Left ventricle myocardium inferior (tissue), 1 donor: ENCODE measurements around the gene EEFSEC. TPM values are rescaled to one million over a fixed set of nuclear protein-coding genes. Genes with fewer than 3 reads are reported as not detected.

Source experiments
- DNase-seq: peaks from one replicate; pipeline ENCODE4 v3.0.0-alpha.2; 2020
- H3K27ac ChIP-seq: fragments of 200-600 bp; replicated peaks from 2 replicates; pipeline ENCODE4 v1.8.0; 2021
- H3K27me3 ChIP-seq: fragments of 200-600 bp; 2 replicates; pipeline ENCODE4 v1.8.0; 2021; ENCODE audit warnings: low read depth
- H3K36me3 ChIP-seq: fragments of 200-600 bp; 2 replicates; pipeline ENCODE4 v1.8.0; 2021
- H3K4me1 ChIP-seq: fragments of 200-600 bp; 2 replicates; pipeline ENCODE4 v1.8.0; 2021
- H3K4me3 ChIP-seq: fragments of 200-600 bp; 2 replicates; pipeline ENCODE4 v1.8.0; 2021; ENCODE audit warnings: mild to moderate bottlenecking, moderate library complexity
- H3K9me3 ChIP-seq: fragments of 200-600 bp; replicated peaks from 2 replicates; pipeline ENCODE4 v1.8.0; 2021
- intact Hi-C: fragments of 100-400 bp; cut with micrococcal nuclease; formaldehyde crosslinking; loops from one replicate; pipeline ENCODE4 v1.11.0; 2022
- total RNA-seq: library from RNA; stranded (reverse); fragmentation: NEBNext Ultra II Directional; extraction: Animal tissue kit (Norgen Biotek cat#: 25700); gene quantifications from one replicate; pipeline ENCODE4 v1.2.1, GENCODE V29; 2021
- TF ChIP-seq, protein P1 (sequence below): fragments of 200-600 bp; IDR thresholded peaks from 2 replicates; pipeline ENCODE4 v1.8.0; 2021; ENCODE audit warnings: antibody characterized with exemption, mild to moderate bottlenecking, borderline replicate concordance
- donor health status: DM: no; HTN: yes; CAD: no; lungs with severe emphysema.

The EEFSEC gene
- total RNA-seq, 1 donor from 2014 or later, result 23.7 TPM

DNA sequence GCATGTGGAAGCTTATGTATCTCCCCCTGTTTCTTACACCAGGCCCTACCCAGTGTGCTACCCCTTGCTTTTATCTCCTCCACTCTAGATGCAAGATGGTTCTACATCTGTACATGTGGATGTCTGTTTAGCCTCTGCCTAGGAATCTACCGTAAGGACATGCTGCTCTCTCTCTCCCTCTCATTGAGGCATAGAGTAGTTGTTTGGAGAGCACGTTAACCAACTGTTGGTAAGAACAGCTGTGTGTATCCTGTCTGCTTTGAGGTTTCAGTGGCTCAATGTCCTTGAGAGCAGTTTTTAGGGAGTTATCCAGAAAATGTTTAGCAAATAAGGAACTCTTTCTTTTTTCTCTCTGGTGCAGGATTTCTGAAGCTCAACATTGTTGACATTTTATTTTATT, 160.7 kb downstream of the EEFSEC start:
- H3K36me3 ChIP-seq, result no peaks in the 10 kb centered on the region
- H3K4me1 ChIP-seq, result peaks cover 49% of the 10 kb centered on the region
- no peak for DNase-seq
- TF ChIP-seq, protein P1, sequence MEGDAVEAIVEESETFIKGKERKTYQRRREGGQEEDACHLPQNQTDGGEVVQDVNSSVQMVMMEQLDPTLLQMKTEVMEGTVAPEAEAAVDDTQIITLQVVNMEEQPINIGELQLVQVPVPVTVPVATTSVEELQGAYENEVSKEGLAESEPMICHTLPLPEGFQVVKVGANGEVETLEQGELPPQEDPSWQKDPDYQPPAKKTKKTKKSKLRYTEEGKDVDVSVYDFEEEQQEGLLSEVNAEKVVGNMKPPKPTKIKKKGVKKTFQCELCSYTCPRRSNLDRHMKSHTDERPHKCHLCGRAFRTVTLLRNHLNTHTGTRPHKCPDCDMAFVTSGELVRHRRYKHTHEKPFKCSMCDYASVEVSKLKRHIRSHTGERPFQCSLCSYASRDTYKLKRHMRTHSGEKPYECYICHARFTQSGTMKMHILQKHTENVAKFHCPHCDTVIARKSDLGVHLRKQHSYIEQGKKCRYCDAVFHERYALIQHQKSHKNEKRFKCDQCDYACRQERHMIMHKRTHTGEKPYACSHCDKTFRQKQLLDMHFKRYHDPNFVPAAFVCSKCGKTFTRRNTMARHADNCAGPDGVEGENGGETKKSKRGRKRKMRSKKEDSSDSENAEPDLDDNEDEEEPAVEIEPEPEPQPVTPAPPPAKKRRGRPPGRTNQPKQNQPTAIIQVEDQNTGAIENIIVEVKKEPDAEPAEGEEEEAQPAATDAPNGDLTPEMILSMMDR, result no peak
- intact Hi-C loops, result loop anchor here (10.0 kb wide), 1 partner anchor 139 kb away; no protein-coding TSS in a partner anchor
- H3K4me3 ChIP-seq, result no peak overlapping the region
- no peaks in the 10 kb centered on the region for H3K9me3 ChIP-seq
- H3K27ac ChIP-seq, result no peak overlapping the region
- no peaks in the 10 kb centered on the region for H3K27me3 ChIP-seq

DNA sequence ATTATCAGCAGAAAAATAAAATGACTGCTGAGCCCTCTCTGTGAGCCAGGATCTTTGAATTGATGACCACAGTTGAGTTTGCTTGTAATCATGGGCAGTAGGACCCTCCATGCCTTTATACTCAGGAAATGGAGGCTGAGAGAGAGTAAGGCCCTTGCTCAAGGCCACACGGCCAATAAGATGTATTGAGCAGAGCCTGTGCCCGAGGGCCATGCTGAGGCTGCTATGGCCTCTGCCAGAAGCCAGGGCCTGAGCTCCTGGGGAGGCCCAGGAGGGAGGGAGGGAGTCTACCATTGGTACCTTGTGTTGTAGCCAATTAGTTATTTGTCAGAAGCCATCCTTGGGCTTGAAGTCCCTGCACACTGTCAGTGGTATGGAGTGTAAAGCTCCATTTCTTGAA, 162.0 kb downstream of the EEFSEC start:
- Histone ChIP-seq H3K9me3 (no peaks in the 10 kb centered on the region), H3K4me3 (no peak overlapping the region), H3K4me1 (peaks cover 36% of the 10 kb centered on the region), H3K36me3 (peaks cover 8% of the 10 kb centered on the region), H3K27me3 (no peaks in the 10 kb centered on the region), H3K27ac (no peak overlapping the region)
- DNase-seq, result no peak
- intact Hi-C loops, result loop anchor here (10.0 kb wide), 1 partner anchor 141 kb away; no protein-coding TSS in a partner anchor
- TF ChIP-seq, protein P1, result no peak

DNA sequence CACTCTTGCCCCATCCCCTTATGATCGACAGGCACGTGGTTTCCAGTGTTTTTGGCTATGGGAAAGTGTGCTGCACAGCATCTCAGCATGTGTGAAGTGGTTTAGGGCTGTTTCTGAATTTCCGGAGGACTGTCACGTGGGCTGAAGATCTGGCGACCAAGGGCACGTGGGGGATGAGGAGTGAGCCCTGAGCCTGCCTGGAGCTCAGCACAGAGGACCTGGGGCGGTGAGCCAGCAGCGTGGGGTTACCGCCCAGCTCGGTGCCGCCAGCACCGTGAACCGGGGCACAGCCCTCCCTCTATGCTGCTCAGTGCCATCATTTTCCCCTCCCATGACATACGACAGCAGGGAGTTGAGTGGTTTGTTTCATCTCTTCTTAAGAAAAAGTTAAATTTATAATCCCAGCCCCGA, 163.2 kb downstream of the EEFSEC start:
- Histone ChIP-seq H3K4me3 (no peak overlapping the region), H3K4me1 (peaks cover 25% of the 10 kb centered on the region), H3K36me3 (peaks cover 8% of the 10 kb centered on the region), H3K27me3 (no peaks in the 10 kb centered on the region), H3K9me3 (no peaks in the 10 kb centered on the region), H3K27ac (no peak overlapping the region)
- intact Hi-C loops, result loop anchor here (10.0 kb wide), 1 partner anchor 142 kb away; no protein-coding TSS in a partner anchor
- TF ChIP-seq, protein P1, result no peak
- DNase-seq, result no peak

DNA sequence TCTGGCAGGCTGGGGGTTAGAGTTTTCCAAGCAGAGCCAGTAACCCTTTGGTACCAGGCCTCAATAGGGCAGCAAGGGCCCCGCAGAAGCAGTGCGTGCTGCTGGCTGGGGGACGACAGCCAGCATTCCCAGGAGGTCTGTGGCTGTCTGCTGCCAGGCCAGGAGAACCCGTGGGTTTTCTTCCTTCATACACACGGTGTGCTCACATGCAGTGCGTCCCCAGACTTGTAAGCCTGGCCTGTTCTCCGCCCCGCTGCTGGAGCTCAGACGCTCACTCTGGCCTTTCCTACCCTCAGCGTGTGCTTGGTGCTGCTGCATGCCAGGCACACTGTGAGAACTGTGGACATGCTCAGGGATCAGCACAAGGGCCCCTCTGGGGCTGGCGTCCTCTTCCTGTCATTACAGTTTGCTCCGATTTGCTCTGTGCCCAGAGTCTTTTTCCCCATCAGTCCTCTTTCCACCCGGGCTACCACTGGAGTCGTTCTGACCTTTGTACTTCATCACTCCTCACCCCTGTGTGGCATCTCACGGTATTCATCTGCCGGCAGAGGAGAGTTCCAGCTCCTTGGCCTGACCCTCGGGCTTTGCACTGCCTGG, 163.9 kb downstream of the EEFSEC start:
- H3K27ac ChIP-seq, result no peak overlapping the region
- no peaks in the 10 kb centered on the region for H3K27me3 ChIP-seq
- peaks cover 18% of the 10 kb centered on the region for H3K4me1 ChIP-seq
- no peaks in the 10 kb centered on the region for H3K9me3 ChIP-seq
- TF ChIP-seq, protein P1, result no peak
- H3K4me3 ChIP-seq, result no peak overlapping the region
- no peak for DNase-seq
- intact Hi-C loops, result loop anchor here (10.0 kb wide), 1 partner anchor 142 kb away; no protein-coding TSS in a partner anchor
- H3K36me3 ChIP-seq, result peaks cover 8% of the 10 kb centered on the region

DNA sequence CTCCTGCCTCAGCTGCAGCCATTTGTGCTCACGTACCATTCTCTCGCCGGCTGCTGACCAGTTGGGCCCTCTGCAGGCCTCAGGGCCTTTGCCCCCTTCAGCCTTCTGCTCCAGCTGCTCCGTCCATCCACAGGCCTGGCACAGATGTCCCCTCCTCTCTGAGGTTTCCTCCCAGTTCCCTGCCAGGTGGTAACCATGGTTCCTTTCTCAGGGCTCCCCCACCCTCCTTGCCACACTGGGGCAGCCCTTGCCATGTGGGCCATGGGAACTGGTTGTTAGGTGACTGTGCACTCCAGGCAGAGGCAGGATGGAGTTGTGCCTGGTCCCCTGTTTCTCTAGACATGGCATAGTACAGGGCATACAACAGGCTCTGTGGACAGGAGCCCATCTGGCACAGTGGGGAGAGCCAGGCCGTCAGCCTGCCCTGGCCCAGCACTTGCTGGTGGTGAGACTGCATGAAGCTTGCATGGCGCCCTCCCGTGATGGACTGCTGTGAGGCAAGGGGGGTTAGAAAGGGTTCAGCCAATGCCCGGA, 164.5 kb downstream of the EEFSEC start:
- H3K27ac ChIP-seq, result no peak overlapping the region

More for the DNA sequence above, 164.5 kb downstream of the EEFSEC start:
- no peaks in the 10 kb centered on the region for H3K27me3 ChIP-seq
- intact Hi-C loops, result loop anchor here (10.0 kb wide), 1 partner anchor 143 kb away; no protein-coding TSS in a partner anchor
- H3K36me3 ChIP-seq, result peaks cover 8% of the 10 kb centered on the region
- H3K4me3 ChIP-seq, result no peak overlapping the region
- TF ChIP-seq, protein P1, result no peak
- H3K4me1 ChIP-seq, result peaks cover 13% of the 10 kb centered on the region
- DNase-seq, result no peak
- no peaks in the 10 kb centered on the region for H3K9me3 ChIP-seq
